A673 (cell line): ENCODE data around the gene SPEG.
A peak's percentile ranks its signal among the peaks of the same experiment; 100 is the strongest.

Experiments
- CTCF ChIP-seq: fragments of 300-800, 200-600 bp; sonication (generic); conservative IDR thresholded peaks from 2 replicates; pipeline ENCODE4 v1.5.1; 2017; ENCODE audit warnings: low read depth, mild to moderate bottlenecking, antibody characterized with exemption, low read length, moderate library complexity, mixed read lengths
- EZH2 ChIP-seq: fragments of 200-600 bp; sonication (generic); IDR thresholded peaks from 2 replicates; pipeline ENCODE4 v1.6.1; 2017; ENCODE audit warnings: borderline replicate concordance, low read depth, mild to moderate bottlenecking, mixed read lengths, antibody characterized with exemption, low read length; ENCODE audit not compliant: poor library complexity, severe bottlenecking

GRCh38 chr2:219523031-219523671, 88.5 kb downstream of the SPEG start:
- TF ChIP-seq CTCF (peak; percentile 24; the same call in 1 of the 2 replicates), EZH2 (no peak)
